Neutrophil (primary cell): Measurements from ENCODE around the gene PKP1.

Source experiments
- H3K27ac ChIP-seq: fragments of 200-600 bp; sonication (generic); 2 replicates; pipeline ENCODE4 v1.5.1; 2016; ENCODE audit warnings: mild to moderate bottlenecking, moderate library complexity
- H3K27me3 ChIP-seq: fragments of 200-600 bp; sonication (generic); 2 replicates; pipeline ENCODE4 v1.6.0; 2016; ENCODE audit warnings: mild to moderate bottlenecking
- H3K36me3 ChIP-seq: fragments of 200-600 bp; sonication (generic); 2 replicates; pipeline ENCODE4 v1.5.1; 2017
- H3K4me1 ChIP-seq, 2 experiments: fragments of 200-600 bp in 1 of 2; sonication (generic) in 1 of 2; 1 replicate in 1 of 2; 2 replicates in 1 of 2; pipeline versions ENCODE4 v1.5.1 to v1.6.1; 2013 to 2016; ENCODE audit warnings: low read depth in 1 of 2, low read length in 1 of 2, mild to moderate bottlenecking in 1 of 2, moderate library complexity in 1 of 2; ENCODE audit not compliant: control insufficient read depth in 1 of 2, insufficient read depth in 1 of 2
- H3K4me3 ChIP-seq, 2 experiments: fragments of 200-600 bp in 1 of 2; sonication (generic) in 1 of 2; 1 replicate in 1 of 2; 2 replicates in 1 of 2; pipeline ENCODE4 v1.5.1; 2013 to 2016; ENCODE audit warnings: low read depth in 1 of 2, low read length in 1 of 2, mild to moderate bottlenecking in 1 of 2, moderate library complexity in 1 of 2
- H3K9me3 ChIP-seq: fragments of 200-600 bp; sonication (generic); 2 replicates; pipeline ENCODE4 v1.5.1; 2016
- CTCF ChIP-seq: fragments of 200-600 bp; sonication (generic); IDR thresholded peaks from 2 replicates; pipeline ENCODE4 v1.5.1; 2016; ENCODE audit warnings: antibody characterized with exemption

PKP1 gene

GRCh38 chr1:201375169-201375568 is 91.9 kb downstream of the PKP1 start:
- Histone ChIP-seq H3K4me3 (no peak overlapping the region), H3K9me3 (no peaks in the 10 kb centered on the region), H3K27me3 (peaks cover 60% of the 10 kb centered on the region), H3K4me1 (no peaks in the 10 kb centered on the region), H3K27ac (no peak overlapping the region), H3K36me3 (no peaks in the 10 kb centered on the region)
- TF ChIP-seq CTCF = no peak

- Histone ChIP-seq H3K4me1 (no peaks in the 10 kb centered on the region), H3K9me3 (no peaks in the 10 kb centered on the region), H3K36me3 (no peaks in the 10 kb centered on the region), H3K27me3 (peaks cover 57% of the 10 kb centered on the region), H3K4me3 (no peak overlapping the region), H3K27ac (no peak overlapping the region)
- no peak for TF ChIP-seq CTCF
Measured at GRCh38 chr1:201376107-201376463, 92.8 kb downstream of the PKP1 start.

- Histone ChIP-seq H3K36me3 (no peaks in the 10 kb centered on the region), H3K27me3 (peaks cover 51% of the 10 kb centered on the region), H3K27ac (no peak overlapping the region), H3K4me1 (no peaks in the 10 kb centered on the region), H3K9me3 (no peaks in the 10 kb centered on the region), H3K4me3 (no peak overlapping the region)
- TF ChIP-seq CTCF = no peak
Measured at GRCh38 chr1:201376464-201377374, 93.4 kb downstream of the PKP1 start.

GRCh38 chr1:201377611-201378092 is 94.3 kb downstream of the PKP1 start, which contains the start of gene TNNT2:
Gene TNNT2 (minus strand): TSS chr1:201377680. CDS start chr1:201373254, 4,426 bp downstream.
- Histone ChIP-seq H3K4me3 (no peak within 1 kb of the TSS), H3K36me3 (no peaks in the 10 kb centered on the region), H3K9me3 (no peaks in the 10 kb centered on the region), H3K4me1 (no peaks in the 10 kb centered on the region), H3K27me3 (peaks cover 42% of the 10 kb centered on the region), H3K27ac (no peak within 1 kb of the TSS)
- no peak for TF ChIP-seq CTCF

GRCh38 chr1:201378804-201379203 is 95.5 kb downstream of the PKP1 start:
- no peaks in the 10 kb centered on the region for H3K9me3 ChIP-seq
- H3K27me3 ChIP-seq = peaks cover 30% of the 10 kb centered on the region
- H3K36me3 ChIP-seq = no peaks in the 10 kb centered on the region
- no peaks in the 10 kb centered on the region for H3K4me1 ChIP-seq
- no peak for TF ChIP-seq CTCF
- no peak overlapping the region for H3K27ac ChIP-seq
- no peak overlapping the region for H3K4me3 ChIP-seq
